HG02678 (cell line): ENCODE data around the gene CLEC7A.

Source experiments
- ATAC-seq: cut with Tn5 transposase; IDR thresholded peaks from one replicate; pipeline ENCODE4 v1.9.1; 2021; ENCODE audit warnings: mild to moderate bottlenecking, moderate library complexity; ENCODE audit not compliant: unreplicated experiment

CLEC7A gene

GRCh38 chr12:10142976-10143589, 13.1 kb upstream of the CLEC7A start:
- no peak for ATAC-seq

- ATAC-seq, result no peak
These were observed 10.0 kb upstream of the CLEC7A start for GRCh38 chr12:10140001-10140400.

- no peak for ATAC-seq
These were observed 6.7 kb upstream of the CLEC7A start for GRCh38 chr12:10136637-10137205.

- no peak for ATAC-seq
These were observed 5.1 kb upstream of the CLEC7A start for GRCh38 chr12:10135126-10135525.

DNA sequence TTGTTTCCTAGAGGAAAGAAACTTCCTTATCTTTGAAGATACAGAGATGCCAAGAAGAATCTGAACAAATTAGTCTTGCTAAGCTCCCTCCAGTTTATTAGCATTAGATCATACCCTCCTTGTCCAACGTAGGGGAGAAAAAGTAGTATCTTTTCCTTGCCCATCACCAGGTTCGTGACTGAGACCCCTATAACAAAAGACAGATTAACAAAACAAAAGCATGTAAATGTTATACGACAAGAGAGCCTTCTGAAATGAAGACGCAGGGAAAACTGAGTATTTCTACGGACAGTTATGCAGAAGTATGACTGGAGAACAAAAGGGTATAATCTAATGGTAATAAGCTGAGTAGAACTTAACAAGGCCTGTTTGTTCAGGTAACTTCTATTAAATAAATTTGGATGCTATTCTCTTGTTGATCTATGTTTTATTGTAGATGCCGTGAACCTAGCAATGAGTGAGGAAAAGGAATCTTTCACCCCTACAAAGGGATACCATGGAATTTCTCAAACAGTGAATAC, 2.9 kb upstream of the CLEC7A start:
- no peak for ATAC-seq

GRCh38 chr12:10131111-10131690, 1.2 kb upstream of the CLEC7A start:
- ATAC-seq, result no peak

DNA sequence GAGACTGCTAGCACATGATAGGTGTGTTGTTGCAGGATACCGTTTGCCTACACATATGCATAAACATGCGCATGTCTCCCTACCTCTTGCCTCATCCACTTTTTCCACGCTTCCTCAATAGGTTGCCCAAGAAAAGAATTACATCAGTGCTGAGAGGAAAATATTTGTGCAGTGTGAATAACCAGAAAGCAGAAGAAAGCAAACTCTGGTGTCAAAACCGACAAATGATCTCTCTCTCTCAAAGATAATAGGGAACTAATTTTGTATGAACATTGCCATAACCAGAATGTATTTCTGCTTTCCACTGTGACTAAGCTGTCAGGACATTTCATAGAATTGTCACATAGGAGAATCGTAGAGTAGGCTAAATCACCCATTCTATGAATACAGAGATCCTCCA, 1.3 kb downstream of the CLEC7A start:
- no peak for ATAC-seq

- ATAC-seq, result no peak
These were observed 3.6 kb downstream of the CLEC7A start for GRCh38 chr12:10126413-10126812.

DNA sequence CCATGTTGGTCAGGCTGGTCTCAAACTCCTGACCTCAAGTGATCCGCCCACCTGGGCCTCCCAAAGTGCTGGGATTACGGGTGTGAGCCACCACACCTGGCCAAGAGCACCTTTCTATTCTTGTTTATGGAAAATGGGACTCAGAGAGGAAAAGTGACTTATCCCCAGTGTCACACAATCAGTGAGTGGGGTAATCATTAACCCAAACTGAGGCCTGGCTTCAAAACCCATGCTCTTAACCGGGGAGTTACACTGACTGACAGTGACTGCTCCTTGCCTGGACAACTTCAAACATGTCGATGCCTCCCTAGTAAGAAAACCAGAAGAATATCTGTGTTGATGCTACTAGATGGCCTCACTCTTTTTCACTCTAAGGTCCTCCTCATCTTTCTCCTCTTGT, 7.3 kb downstream of the CLEC7A start:
- no peak for ATAC-seq

GRCh38 chr12:10121278-10121677, 8.7 kb downstream of the CLEC7A start:
- ATAC-seq, result no peak

- no peak for ATAC-seq
These were observed 10.9 kb downstream of the CLEC7A start for GRCh38 chr12:10119066-10119465.

DNA sequence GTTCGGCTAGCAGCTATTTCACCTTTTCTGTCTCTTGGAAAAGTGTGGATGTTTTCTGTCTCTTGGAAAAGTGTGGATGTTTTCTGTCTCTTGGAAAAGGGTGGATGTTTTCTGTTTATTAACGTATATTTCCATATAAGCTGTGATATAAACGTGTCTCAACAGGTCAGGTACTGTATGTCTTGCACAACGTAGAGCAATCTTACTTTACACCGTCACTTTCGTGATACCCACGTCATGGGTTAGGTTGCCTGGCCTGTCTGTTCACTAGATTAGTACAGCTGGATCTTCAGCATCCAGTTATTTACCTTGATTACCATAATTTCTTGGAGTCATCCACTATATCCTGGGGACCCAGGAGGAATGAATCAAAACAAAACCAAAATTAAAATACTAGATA, 14.1 kb downstream of the CLEC7A start:
- ATAC-seq, result no peak

- no peak for ATAC-seq
These were observed 14.7 kb downstream of the CLEC7A start for GRCh38 chr12:10115311-10115710.

DNA sequence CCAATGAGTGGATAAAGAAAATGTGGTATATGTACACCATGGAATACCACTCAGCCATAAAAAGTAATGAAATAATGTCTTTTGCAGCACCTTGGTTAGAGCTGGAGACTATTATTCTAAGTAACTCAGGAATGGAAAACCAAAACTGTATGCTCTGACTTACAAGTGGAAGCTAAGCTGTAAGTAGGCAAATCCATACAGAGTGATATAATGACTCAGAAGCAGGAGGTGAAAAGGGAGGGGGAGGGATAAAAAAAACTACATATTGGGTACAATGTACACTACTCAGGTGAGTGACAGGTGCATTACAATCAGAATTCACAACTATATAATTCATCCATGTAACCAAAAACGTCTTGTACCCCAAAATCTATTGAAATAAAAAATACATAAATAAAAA, 16.1 kb downstream of the CLEC7A start:
- ATAC-seq, result no peak

- no peak for ATAC-seq
These were observed 16.9 kb downstream of the CLEC7A start for GRCh38 chr12:10113075-10113474.

- ATAC-seq, result no peak
These were observed 18.5 kb downstream of the CLEC7A start for GRCh38 chr12:10111451-10111850.

DNA sequence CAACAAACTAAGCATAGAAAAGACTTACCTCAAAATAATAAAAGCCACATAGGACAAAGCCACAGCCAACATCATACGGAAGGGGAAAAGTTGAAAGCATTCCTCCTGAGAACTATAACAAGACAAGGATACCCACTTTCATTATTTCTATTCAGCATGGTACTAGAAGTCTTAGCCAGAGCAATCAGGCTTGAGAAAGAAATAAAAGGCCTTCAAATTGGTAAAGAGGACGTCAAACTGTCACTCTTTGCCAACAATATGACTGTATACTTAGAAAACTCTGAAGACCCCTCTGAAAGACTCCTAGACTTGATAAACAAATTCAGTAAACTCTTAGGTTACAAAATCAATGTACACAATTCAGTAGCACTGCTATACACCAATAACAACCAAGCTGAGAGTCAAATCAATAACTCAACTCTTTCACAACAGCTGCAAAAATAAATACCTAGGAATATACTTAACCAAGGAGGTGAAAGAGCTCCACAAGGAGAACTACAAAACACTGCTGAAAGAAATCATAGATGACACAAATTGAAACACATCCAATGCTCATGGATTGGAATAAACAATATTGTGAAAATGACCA, 19.6 kb downstream of the CLEC7A start:
- no peak for ATAC-seq

DNA sequence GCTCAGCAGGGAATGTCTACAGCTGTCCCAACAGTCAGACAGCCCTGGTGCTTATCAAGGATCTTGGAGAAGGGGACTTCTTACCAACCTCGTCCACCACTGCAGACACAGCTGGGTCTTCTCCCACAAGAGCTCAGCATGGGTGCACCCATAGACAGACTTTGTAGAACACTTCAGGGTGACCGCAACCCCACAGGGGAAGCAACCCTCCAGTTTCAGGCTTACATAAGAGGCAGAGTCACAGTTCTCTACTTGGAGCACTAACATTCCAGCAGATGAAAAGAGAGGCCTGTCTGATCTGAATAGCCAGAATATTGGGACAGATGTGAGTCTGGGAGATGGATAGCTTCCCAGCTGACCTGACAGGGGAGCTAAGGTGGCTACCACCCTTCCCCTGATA, 27.7 kb downstream of the CLEC7A start:
- ATAC-seq, result no peak

DNA sequence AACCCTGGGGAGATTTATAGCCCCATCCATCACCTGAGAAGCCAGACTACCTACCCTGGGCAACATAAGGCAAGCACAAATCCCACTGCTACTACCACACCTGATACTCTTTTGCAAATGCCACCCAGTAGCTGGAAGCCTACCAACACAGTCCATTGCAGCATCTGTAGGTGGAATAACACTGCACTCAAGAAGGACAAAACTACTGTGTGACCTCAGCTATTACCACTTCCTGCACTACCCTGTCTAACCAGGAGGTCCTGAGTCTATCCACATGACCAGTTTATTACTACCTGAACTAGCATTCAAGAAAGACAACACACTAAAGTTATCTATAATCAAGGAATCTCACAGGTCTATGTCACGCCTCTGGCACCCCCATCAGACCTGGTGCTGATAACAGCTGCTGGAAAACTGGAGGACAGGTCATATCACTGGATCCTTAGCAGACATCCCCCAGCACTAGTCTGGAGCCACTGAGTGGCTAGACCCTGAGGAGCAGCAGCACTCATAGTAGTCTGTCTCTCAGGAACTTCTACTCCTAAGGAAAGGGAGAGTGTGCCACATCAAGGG, 28.3 kb downstream of the CLEC7A start:
- ATAC-seq, result no peak

DNA sequence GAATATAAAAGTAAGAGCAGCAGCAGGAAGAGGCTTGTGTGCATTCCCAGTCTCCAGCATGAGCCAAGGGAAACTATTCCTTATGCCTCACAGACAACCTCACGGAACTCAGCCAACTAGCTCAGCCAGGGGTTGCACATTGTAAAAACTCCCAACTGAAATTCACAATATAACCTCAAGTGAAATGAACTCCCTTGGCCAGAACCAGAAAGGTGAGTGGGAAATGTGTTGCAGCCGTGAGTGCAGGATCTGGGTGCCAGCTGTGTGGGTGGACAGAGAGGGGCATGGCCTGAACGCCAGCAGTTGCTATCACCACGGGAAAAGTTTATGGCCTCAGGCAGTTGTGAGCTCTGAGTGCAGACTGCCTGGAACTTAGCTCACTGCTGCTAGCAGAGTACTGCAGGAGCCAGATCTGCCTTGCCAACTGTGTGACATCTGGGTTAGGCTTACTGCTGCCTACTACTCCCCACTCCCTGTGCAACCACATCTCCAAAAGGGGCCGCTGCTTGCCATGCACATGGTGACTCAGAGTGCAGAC, 28.9 kb downstream of the CLEC7A start:
- ATAC-seq, result no peak

- no peak for ATAC-seq
These were observed 31.2 kb downstream of the CLEC7A start, which contains the start of gene CLEC1A for GRCh38 chr12:10098791-10099190. CLEC1A (minus strand) TSS chr12:10098985; CDS start chr12:10098922, 63 bp downstream.
